HG03460 (cell line): ENCODE results near the gene MAP4.
"Not testable (repeated sequence)": the region's sequence is repeated elsewhere in the genome, so short reads cannot be mapped to it uniquely, and the experiment has no call there.

Experiments
- ATAC-seq: cut with Tn5 transposase; IDR thresholded peaks from one replicate; pipeline ENCODE4 v1.9.1; 2021; ENCODE audit not compliant: unreplicated experiment

MAP4 gene

DNA sequence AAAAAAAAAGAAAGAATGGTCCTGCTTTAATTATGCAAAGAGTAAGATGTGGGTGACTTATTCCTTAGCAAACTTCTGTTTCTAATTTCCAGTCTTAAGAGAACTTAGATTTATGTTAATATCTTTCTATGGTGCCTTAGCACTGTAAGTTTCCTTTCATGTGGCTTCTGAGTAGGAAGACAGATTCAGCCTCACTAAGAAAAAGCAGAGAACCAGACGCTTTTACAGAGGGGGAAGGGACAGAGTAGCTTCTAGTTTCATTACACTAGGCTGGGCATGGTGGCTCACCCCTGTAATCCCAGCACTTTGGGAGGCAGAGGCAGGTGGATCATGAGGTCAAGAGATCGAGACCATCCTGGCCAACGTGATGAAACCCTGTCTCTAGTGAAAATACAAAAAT lies 118.3 kb downstream of the MAP4 start:
- ATAC-seq: no peak

DNA sequence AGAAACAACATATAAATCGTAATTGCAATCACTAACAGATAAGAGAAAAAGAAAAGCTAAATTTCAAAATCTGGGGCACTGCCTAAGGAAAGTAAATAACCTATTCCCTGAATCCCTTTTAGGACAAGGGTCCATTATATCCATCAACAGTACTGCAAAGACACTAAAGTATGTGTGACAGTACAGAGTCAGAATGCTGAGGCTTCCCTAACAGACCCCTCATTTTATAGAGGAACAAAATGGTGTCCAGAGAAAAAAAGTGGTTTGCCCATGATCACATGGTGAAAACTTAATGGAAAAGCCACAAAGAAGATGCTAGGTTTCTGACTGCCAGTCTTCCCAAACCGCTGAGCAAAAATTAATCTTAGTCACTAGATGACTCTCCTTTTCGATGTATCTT lies 119.5 kb downstream of the MAP4 start:
- no peak for ATAC-seq

DNA sequence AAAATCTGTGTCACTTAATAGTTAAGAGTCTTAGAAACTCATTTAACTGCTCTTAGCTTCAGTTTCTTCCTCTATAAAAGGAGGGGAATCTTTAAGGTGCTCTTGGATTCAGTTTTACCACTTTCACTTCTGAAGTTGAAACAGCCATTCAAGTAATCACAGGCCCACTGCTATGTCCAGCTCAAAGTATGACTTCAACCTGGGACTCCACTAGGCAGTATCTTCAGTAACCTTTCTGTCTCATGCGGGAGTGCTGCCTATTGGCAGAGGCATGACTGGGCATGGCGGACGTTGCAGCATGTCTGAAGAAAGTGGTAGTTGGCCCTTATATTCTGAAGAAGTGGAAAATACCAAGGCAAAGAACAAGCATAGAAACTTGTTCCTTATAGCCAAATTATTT lies 121.0 kb downstream of the MAP4 start:
- ATAC-seq: no peak

DNA sequence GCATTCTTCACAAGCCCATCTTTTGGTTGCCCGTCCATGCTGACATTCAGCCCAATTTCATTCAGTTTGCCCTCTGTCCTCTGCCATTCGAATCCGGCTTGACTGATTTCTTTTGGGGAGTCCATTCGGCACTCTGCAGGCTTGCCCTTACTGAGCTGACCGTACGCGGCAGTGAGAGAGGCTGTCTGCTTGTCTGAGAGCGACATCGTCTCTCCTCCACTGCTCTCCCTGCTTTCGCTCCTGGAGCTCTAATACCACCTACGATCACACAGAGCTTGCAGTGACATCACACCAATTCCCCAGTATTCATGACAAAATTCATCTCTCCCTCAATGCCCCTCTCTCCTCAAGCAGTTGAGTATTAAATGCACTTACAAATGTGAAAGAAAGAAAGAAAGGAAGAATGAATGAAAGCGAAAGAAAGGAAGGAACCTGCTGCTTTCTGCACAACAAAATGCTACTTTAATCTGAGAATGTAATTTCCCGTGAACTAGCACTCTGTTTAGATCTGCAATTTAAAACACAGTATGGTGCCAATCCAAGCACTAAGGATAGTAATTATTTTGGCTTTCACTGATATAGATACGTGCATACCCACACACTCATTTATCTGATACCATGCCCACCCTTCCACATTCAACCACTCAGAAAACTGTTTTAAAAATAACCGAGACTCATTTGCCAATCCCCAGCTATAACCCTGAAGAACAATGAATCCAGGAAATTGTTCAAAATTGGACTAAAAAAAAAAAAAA lies 123.8 kb downstream of the MAP4 start:
- ATAC-seq: no peak

DNA sequence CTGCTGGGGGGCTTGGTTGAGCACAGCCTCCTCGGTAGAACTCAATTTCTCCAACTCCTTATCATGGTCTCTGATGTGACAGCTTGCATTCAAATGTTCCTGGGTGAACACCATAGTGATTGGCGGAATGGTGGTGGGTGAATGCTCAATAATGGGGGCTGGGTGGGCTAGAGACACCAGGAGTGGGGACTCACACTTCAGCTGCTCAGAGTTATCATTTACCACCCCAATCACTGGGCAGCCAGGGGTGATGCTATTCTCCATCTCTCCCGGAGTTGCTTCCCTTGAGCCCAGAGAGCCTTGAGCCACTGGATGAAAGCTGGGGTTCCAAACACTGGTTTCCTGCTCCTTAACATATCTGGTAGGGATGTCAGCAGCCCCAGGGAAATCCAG lies 124.6 kb downstream of the MAP4 start:
- ATAC-seq: no peak

DNA sequence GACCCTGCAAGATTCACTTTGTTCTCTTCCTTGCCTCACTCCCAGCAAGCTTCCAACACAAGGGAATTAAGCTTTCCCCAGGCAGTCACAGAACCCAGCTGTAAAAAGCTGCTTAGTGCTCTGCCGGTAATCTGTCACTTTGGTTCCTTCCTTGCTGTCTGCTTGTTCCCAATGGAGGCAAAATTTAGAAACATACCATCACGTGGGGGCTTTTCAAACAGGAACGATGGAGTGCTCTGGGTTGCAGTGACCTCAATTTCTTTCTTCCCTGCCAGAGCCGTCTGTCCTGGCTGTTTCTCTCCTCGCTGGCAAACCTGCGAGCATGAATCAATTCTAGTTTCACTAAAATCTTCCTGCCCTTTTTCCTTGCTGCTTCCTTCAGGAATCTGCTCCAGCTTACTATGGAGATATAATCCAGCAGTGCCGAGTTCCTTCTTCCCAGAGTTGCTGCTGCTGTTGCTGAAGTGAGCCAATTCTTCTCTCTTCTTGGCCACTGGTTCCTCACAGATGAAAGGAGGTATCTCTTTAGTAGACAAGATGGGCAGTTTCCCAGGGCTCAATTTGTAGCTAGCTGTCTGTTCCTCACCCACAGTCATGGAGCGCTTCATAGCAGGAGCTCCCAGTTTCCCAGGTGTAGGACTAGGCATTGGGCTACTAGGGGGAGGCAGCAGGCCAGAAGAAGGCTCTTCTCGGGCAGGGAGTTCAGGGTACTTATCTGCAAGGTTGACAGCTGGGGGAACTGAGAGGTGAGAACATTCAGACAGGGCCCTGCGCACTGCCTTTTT lies 125.2 kb downstream of the MAP4 start:
- ATAC-seq: no peak

DNA sequence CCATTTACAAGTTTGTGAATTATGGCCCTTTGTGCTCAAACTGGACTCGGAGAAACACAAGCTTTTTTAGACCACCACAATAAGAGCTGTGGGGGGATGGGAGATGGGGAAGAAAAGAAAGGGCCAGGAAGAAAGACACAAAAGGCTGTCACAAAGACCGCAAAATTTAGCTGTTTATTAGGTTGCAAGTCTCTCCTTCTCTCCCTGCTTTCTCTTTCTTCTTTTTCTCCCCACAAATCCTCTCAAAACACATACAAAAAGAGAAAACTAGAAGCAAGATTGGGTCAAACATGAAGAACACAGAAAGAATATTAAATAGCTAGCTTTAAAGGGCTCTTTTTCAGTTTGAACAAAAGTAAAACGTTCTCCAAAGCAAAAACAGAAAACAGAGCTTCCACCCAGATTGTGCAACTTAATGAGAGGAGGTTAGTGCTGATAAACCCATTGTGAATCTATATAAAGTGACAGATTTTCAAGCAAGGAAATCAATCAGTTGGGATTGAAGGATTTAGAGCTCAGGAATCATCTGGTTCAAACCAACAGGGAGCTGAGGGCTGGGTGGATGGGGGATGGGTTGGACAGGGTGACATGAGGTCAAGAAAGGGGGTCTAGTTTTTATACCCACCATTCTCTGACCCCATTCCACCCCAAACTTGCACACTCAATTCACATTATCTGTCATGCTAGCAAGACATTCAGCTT lies 125.9 kb downstream of the MAP4 start:
- ATAC-seq: no peak

DNA sequence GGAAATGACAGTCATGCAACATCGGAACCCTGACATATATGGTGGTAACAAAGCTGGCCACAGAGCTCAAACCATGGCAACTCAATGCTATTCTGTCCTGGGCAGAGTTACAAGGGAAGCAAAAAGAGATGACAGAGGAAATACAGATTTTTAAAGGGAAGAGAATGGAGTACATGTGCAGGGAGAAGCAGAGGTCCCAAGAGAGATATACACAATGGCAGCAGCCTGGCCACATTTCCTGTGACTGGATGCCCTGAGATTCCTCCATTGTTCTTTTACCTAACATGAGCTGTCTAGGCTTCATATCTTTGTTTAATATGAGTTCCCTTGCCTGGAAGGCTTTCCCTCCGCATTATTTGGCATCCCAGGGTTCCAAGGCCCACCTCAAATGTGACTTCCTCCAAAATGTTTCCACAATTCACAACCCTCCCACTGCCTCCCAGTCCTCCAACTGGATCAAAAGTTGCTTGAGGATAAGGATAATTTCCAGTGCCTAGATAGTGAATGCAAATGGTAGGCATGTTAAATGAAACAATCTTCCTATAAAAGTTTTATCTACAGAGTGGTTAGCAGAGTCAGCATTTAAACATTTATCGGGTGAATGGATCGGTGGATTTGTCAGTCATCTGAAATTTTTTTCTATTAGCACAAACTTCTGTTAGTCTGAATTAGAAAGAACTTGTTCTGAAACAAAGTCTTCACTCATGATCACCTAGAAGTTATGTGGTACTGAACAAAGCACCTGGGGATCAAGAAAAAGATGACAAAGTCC lies 127.0 kb downstream of the MAP4 start:
- ATAC-seq: no peak

DNA sequence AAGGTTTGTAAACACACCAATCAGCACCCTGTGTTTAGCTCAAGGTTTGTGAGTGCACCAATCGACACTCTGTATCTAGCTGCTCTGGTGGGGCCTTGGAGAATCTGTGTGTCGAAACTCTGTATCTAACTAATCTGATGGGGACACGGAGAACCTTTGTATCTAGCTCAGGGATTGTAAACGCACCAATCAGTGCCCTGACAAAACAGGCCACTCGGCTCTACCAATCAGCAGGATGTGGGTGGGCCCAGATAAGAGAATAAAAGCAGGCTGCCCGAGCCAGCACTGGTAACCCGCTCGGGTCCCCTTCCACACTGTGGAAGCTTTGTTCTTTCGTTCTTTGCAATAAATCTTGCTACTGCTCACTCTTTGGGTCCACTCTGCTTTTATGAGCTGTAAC lies 128.2 kb downstream of the MAP4 start:
- ATAC-seq: not testable (repeated sequence)

DNA sequence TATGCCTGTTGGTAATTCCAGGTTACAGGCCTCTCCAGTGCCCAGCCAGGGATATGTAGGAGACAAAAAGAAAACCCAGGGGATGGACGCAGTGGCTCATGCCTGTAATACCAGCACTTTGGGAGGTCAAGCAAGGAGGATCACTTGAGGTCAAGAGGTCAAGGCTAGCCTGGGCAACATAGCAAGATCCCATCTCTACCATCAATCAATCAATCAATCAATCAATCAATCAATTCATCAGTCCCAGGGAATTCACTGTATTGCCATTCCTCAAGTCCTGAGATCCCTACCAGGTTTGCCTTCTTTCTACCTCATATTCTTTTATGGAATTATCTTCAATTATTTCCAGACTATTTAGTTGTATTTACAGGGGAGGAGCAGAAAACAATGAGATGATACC lies 131.0 kb downstream of the MAP4 start:
- ATAC-seq: no peak

DNA sequence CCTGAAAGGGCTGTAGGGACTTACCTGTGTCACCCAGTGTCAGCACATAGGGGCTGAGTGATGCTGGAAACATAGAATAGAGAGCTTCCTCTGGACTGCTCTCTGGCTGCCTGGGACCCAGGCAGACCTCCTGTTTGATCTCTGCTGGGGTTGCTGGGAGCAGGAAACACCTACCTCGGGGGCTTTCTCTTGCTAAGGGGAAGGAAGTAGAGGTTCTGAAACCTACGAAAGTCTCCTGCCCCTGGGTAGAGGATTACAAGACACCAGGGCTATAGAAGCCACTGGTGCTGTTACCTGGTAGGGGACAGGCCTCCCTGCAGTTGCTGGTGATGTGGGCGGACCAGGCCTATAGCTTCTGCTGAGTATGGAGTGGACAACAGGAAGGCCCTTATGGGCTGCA lies 131.6 kb downstream of the MAP4 start:
- ATAC-seq: no peak

DNA sequence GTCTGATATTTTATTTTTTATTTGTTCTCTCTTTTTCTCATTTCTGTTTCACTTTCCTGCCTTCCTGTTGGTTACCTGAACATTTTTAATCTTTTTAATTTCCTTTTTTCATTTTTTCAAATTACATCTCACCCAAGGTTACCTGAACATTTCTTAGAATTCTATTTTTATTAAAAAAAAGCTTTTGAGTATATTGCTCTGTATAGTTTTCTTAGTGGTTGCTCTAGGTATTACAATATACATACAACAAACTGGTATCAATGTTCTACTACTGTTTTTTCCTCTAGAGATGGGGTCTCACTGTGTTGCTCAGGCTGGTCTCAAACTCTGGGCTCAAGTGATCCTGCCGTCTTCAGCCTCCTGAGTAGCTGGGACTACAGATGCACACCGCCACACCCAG lies 133.9 kb downstream of the MAP4 start:
- no peak for ATAC-seq

DNA sequence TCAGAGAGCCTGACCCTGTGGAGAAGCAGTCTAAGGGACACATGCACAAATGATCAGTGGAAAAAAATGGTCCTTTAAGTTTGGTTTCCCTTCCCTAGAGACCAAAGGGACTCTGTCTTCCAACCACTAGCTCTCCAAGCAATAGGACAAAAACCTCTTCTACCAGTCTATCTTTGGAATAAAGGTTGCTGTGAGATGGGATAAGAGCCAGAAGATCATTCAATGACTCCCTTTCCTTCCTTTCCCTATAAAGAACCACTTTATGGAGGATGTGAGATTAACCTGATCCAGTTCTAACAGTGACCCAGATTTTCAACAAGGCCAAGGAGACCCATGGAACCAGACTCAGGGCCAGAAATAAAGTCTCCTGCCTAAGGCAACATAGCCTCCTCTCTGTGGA lies 138.5 kb downstream of the MAP4 start:
- no peak for ATAC-seq

DNA sequence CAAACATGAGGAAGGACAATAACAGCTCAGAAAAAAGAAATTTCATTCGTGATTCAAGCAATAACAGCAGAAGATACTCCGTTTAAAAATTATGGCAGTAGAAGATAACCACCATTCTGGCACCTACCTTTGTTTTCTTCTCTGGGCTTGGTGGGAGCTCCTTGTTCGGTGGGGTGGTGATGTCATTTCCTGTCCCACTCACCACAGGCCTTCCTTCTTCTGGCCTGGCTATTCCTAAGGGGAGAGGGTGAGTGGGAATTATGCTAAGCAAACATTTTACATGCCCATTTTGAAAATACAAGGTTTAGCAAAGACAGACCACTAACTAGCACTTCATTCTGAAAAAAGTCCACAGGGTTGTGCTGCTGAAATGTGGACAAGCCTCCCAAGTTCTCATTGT lies 138.9 kb downstream of the MAP4 start:
- no peak for ATAC-seq

DNA sequence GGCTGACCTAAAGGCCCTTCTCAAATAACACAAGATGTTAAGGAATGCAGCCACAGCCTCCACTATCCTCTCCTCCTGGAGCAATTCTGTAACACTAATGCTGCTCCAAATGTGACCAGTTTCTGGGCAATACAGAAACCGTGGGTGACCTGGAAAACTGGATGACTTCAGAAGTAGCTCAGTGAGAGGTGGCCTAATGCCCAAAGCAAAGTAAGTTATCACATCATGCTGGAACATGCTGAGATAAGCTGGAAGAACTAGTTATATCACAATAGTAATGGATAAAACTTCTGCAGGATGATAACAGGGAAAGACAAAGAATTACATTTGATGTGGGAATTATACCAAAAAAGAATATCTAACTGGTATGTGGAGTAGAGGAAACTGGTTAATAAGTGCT lies 141.3 kb downstream of the MAP4 start:
- no peak for ATAC-seq

DNA sequence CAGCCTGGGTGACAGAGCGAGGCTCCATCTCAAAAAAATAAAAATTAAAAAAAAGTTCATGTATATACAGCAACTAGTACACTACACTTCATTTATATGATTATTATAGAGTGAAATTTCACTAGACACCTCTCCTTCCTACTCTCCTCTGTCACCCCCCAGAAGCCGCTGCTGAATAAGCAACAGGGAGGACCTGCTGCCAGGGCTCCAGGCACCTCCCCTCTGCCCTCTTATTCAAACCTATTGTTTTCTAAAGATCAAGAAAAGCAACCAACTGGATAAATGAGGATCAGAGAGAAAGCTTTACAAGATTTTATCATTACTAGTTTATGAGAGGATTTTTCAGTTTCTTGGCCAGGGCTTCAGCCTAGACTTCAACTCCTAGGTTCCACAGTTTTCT lies 141.8 kb downstream of the MAP4 start:
- no peak for ATAC-seq

DNA sequence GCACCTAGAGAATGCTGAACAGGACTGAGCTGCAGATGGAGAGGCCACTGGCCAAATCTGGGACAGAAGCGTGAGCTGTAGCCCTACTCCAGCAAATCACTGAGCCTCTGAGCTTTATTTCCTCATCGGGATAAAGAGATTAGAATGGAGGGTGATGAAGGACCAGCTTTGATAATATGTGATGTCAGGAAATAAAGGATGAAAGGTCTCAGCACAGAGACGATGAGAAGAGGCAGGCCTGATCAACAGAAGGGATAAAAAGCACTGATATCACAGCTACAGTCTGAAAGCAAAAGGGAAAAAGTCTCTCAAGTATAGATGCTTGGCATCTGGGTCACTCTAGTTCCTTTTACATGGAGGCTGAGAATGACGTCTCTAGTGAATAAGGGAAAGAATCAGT lies 143.3 kb downstream of the MAP4 start:
- ATAC-seq: no peak

DNA sequence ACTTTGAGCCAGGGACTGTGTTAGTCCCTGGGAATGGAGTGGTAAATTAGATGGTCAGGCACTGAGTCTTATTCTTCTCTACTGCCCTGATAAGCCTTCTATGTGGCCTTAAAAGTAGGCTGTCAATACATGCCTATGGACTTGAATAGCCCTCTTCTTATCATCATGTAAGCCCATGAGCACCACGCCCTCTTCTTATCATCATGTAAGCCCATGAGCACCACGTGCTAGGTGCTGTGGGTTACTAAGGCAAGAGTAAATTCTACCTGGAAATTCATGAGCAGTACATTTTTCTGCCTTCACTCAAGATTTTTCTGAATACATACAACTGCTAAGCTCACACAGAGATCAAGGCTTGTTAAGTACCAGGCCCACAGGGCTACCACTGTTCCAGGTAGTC lies 144.8 kb downstream of the MAP4 start:
- no peak for ATAC-seq

DNA sequence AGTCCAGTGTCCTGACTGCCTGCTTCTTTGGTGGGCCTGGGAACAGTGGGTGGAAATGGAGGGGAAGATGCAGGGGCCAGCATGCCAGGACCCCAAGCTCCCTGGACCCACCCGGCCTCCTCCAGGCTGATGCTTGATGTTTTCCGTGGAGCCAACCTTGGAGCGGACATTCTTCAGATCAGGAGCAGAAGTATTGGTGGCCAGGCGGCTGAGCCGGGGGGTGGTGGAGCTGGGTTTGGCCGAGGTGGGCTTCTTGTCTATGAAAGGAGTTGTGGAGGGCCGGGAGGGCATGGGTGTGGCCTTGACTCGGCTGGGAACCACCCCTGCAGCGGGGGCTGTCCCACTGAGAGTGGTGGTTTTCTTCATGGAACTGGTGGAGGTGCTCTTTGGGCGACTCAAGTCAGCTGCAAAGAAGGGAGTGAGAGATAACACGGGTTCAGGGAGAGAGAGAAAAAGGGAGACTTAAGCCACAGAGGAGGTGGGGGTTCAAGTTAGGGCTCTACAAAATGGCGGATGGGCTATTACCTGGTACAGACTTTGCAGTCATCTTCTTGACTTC lies 145.4 kb downstream of the MAP4 start:
- no peak for ATAC-seq

DNA sequence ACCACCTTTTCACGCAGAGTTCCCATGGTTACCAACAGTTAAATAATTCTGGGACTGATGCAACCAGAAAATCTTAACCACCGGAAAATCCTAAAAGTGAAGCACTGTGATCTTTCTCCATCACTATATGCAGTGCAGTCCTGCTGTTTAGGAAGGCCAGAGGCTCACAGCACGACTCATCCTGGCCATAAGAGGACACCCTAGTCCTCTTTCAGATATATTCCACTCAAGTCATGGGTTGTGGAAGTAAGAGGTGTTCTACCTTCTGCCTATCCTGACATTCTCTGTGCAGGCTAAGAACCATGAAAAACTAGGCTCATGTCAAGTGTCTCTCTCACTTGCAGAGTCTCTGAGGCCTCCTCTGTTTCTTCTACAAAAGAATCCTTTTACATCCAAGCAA lies 146.1 kb downstream of the MAP4 start:
- ATAC-seq: no peak

DNA sequence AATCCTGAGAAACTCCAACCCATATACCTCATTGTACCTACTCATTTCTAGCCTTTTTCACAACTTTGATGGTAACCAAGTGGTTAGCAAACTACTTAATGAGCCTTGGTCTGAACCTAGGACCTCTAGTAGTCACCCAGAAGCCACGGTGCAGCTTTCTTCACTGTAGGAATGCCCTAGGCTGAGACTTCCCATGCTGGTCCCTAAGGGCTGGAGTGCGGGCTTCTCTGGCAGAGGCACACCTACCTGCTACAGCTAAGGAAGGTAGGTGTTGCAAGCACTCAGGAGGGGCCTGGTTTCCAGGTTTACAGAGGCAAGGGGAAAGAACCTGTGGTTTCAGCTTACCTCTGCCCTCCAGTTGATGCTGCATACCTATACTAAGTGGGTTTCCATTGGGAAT lies 147.9 kb downstream of the MAP4 start:
- ATAC-seq: no peak
